GM19455 (cell line): ENCODE results near the gene GRID1.

Source experiments
- ATAC-seq: cut with Tn5 transposase; IDR thresholded peaks from one replicate; pipeline ENCODE4 v1.9.1; 2021; ENCODE audit not compliant: unreplicated experiment

GRID1 gene

GRCh38 chr10:85682621-85683020 lies 684.0 kb downstream of the GRID1 start:
- no peak for ATAC-seq

DNA sequence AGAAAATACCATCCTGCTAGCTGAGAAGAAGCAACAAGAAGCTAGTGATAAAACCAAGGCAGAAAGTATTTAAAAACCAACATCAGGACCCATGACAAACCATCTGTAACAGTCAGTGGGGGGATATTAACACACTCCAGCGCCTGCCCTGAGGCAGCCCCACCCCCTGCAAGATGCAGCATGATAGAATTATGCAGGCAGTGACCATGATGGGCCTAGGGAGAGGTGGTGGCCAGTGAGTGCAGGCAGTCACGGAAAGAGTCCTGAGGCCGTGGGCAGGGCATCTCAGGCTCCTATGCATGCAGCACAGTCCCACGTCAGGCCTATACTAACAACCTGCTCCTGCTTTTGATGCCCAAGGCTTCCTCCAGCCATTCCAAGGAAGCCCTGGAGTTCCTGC lies 686.9 kb downstream of the GRID1 start:
- ATAC-seq, result no peak

GRCh38 chr10:85679061-85679460 lies 687.5 kb downstream of the GRID1 start:
- ATAC-seq, result no peak

GRCh38 chr10:85674851-85675250 lies 691.7 kb downstream of the GRID1 start:
- ATAC-seq, result no peak

DNA sequence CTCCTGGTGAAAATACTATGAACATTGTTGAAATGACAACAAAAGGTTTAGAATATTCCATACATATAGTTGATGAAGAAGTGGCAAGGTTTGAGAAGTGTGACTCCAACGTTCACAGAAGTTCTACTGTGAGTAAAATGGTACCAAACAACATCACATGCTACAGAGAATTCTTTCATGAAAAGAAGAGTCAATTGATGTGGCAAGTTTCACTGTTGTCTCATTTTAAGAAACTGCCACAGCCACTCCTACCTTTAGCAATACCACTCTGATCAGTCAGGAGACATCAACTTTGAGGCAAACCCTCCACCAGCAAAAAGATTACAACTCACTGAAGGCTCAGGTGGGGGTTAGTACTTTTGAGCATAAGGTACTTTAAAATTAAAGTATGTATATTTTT lies 693.3 kb downstream of the GRID1 start:
- no peak for ATAC-seq

- no peak for ATAC-seq
These were observed 695.1 kb downstream of the GRID1 start for GRCh38 chr10:85671530-85671929.

DNA sequence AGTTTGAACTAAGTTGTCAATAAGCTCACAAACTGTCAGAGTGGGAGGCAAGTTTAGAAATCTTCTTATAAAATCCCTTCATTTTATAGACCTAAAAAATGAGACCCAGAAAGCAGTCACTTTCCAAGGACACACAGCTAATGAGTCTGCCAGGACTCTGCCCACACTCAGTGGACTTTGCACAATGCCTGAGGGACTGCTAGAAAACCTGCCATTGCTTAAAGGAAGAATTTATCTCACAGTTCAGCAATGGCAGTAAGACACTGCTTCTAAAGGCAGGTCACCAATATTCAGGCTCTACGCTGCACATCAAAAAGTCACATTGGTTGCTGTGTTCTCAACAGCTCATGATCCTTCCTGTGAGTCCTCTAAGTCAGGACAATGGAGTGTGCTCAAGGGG lies 698.1 kb downstream of the GRID1 start:
- no peak for ATAC-seq

GRCh38 chr10:85667638-85668233 lies 698.9 kb downstream of the GRID1 start:
- no peak for ATAC-seq

DNA sequence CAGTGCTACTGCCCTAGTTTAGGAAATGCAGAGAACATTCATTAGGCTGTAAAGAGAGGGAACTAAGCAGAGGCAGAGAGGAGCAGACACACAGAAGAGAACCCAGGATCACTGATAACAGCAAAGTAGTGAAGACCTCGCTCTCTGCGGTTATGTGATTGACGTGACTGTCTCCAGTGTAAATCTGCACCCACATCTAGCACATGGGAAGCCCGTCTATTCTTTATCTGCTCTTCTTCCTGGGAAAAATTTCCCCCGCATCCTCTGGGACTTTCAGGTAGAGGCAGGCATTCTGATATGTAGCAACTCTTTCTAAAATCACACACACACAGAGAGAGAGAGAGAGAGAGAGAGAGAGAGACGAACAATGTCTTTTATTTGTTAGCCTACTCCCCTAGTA lies 699.6 kb downstream of the GRID1 start:
- no peak for ATAC-seq

DNA sequence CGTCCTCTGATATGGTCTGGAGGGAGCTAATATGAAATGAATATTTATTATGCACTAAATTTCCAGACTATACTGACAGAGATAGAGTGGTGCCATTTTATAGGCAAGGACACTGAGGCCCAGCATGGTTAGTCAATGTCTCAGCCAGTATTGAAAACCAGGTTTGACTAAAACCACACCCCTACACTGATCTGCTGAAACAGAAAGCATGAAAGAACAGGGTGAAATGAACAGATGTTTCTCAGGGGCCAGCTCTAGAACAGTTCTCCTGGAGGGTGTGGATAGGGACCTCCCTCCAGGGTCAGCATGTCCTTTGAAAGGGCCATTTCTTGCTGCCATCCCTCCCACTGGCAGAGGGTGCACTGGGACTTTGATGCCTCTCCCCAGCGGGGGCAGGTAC lies 700.5 kb downstream of the GRID1 start:
- ATAC-seq, result no peak

DNA sequence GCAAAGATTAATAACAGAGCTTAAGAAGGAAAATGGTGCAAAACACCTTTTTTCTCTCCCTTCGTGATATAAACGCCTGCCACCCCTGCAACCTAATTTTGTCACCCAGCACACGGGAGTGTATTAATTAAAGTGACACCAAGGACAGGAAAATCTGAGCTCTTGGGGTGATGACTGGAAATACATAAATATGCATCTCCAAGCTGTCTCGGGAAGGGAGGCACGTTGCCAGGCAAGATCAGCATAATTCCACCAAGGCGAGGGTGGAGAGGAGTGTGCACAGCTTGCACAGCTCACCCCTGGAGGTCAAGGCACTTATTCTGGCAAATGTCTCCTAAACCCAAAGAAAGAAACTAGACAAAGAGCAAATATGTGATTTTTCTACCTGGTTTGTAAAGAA lies 700.9 kb downstream of the GRID1 start:
- no peak for ATAC-seq

GRCh38 chr10:85665078-85665477 lies 701.5 kb downstream of the GRID1 start:
- no peak for ATAC-seq

DNA sequence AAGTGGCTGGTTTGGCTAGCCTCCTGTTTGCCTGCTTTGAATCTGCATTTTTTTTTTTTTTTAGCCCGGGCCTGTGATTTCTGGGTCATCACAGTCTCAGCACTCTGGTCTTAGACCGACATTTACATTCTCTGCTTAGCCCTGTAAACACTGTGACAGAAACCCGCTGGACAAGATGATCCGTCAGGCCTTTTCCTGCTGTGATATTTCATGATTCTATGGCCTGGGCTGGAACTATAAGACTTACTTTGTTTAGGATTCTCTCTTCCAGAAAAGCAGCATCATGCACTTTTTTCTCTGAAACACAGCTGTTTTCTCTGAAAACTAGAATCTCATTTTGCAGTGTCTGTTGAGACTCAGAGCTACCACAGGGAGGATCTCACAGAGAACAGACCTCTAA lies 705.5 kb downstream of the GRID1 start:
- ATAC-seq, result no peak

- ATAC-seq, result no peak
These were observed 707.3 kb downstream of the GRID1 start for GRCh38 chr10:85659331-85659730.

DNA sequence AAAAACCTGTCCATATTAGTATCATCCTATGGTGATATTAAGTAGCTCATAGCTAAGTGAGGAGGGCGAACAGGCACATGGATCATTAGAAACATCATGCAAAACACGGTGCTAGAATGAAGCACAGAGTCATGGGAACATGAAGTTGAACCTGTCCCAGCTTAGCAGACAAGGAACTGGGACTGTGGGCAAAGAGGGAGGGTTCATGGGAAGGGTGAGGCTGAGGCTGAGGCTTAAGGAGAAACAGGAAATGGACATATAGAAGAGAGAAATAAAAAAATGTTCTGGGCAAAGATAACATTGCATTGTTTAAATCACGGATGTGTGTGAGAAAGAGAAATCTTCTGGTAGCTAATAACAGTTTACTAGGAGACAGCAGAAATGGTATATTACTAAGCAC lies 708.1 kb downstream of the GRID1 start:
- no peak for ATAC-seq

DNA sequence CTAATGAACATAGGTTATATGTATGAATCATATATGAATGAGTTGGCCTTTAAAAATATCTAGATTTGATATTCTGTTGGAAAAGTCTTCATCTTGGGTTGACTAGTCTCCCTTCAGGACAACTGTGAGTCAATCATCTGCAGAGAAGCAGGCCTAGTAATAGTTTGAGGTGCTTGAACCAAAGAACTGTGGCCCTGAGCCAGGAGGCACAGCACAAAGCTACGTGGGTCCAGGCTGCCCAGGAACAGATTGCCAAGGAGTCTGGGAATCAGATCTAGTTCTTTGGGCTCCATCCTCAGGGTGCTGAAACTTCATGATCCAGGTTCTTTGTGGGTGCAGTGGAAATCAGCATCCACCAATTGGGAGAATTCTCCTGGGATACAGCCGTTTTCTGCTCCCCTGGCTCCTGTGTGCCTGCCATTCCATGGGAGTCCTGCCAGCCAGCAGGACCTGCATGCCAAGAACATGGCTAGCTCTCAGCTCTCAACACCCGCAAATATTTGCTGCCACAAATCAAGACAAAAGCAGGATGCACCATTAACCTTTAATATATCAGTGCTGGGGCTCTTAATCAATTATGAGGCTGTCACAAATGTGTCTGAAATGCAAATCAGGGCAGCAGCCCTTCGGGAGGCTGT lies 709.0 kb downstream of the GRID1 start:
- no peak for ATAC-seq

DNA sequence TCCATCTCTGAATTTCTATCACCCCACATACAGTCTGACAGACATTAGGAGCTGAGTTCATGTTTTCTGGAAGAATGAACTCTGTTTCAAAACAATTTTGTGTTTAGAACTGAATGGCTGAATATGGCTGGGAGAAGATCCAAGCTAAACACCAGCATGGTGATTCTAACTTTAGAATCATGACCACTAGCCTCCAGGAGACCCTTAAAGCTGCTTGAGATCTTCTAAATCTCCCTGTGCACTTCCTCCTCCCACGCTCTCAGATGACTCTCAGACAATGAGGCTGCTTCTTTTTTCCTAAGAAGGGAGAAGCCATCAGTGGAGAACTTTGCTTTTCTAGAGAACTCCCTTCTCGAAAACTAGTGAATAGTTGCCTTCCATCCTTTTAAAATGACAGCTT lies 711.2 kb downstream of the GRID1 start:
- ATAC-seq, result no peak

GRCh38 chr10:85651497-85651882 lies 715.1 kb downstream of the GRID1 start:
- no peak for ATAC-seq

GRCh38 chr10:85650791-85651496 lies 715.7 kb downstream of the GRID1 start:
- ATAC-seq, result no peak

GRCh38 chr10:85649461-85649860 lies 717.1 kb downstream of the GRID1 start:
- no peak for ATAC-seq

GRCh38 chr10:85648279-85648754 lies 718.3 kb downstream of the GRID1 start:
- no peak for ATAC-seq

DNA sequence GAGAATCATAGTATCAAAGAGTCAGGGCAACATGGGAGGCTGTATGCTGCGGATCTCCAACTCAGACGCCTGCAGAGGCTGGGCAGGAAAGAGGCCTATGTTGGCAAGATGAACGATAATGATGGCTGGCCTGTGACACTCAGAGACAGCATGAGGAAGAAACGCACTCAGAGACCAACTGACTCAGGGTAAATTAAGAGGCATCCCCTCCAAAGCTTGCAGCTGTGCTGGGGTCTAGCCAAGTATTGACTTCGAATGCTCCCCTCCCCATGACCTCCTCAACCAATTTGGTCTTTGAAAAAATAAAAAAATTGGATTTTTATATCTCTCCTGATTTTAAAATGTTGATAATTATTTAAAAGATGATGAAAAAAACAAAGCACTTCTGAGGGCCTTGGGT lies 718.9 kb downstream of the GRID1 start:
- no peak for ATAC-seq
